ENCODE results near the gene COL19A1.

- TF ChIP-seq CTCF (IDR thresholded peaks at IDR 0.05; ENCODE audit: low read depth, low read length) (no peak), EZH2phosphoT487 (IDR thresholded peaks at IDR 0.05; ENCODE audit: low read depth) (no peak)
These were observed 78.8 kb downstream of the COL19A1 start for GRCh38 chr6:69945192-69945591.

Data from OCI-LY3 (cell line).